ENCODE results near the gene TSACC.

DNA sequence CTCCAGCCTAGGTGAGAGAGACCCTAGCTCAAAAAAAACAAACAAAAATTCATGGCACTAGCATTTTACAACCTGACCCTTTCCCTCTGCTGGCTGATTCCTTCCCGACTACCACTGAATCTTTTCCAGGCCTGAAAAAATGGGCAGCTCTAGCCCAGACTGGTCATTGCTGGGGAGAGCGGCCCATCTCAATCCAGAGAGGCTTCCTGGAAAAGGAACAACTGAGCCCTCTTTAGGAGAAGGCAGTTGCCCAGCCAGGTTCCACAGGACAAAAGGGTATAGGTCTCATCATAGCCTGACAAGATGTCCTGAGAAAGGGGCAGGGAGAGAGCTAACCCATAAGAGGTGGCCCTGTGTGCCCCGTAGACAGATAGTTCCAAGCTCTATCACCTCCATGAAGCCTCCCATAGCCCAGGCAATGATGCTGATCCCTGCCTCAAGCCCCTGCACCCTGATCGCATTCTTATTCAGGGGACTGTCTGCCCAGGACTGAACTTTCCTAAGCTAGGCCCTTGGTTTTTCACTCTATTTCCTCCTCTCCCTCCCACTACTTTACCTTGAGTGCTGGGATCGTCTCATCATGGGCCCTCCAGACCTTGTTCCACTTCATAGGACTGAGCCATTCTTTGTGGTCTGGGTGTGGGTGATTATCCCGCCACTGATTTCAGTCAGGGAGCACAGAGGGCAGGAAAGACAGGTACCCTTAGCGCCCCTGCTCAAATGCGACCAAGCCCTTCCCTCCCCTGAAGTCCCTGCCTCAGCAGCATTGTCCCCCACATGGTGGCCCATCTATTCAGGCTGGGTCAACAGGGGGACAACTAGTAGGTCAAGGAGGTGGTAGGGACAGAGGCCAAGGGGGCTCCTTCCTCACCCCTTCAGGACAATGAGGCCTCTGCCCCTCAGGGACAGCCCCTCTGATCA is 48.9 kb downstream of the TSACC start:
- TF ChIP-seq ZC3H11A (IDR thresholded peaks at IDR 0.05; ENCODE audit: low read depth, low read length): no peak
- TF ChIP-seq TEAD1 (CRISPR knock-in tag; IDR thresholded peaks at IDR 0.05): no peak
- TF ChIP-seq ZNF24 (IDR thresholded peaks at IDR 0.05): no peak
- TF ChIP-seq GTF2A2 (tag; IDR thresholded peaks at IDR 0.05): no peak
- TF ChIP-seq, protein P1, sequence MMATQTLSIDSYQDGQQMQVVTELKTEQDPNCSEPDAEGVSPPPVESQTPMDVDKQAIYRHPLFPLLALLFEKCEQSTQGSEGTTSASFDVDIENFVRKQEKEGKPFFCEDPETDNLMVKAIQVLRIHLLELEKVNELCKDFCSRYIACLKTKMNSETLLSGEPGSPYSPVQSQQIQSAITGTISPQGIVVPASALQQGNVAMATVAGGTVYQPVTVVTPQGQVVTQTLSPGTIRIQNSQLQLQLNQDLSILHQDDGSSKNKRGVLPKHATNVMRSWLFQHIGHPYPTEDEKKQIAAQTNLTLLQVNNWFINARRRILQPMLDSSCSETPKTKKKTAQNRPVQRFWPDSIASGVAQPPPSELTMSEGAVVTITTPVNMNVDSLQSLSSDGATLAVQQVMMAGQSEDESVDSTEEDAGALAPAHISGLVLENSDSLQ (IDR thresholded peaks at IDR 0.05): no peak
- TF ChIP-seq, protein P2, sequence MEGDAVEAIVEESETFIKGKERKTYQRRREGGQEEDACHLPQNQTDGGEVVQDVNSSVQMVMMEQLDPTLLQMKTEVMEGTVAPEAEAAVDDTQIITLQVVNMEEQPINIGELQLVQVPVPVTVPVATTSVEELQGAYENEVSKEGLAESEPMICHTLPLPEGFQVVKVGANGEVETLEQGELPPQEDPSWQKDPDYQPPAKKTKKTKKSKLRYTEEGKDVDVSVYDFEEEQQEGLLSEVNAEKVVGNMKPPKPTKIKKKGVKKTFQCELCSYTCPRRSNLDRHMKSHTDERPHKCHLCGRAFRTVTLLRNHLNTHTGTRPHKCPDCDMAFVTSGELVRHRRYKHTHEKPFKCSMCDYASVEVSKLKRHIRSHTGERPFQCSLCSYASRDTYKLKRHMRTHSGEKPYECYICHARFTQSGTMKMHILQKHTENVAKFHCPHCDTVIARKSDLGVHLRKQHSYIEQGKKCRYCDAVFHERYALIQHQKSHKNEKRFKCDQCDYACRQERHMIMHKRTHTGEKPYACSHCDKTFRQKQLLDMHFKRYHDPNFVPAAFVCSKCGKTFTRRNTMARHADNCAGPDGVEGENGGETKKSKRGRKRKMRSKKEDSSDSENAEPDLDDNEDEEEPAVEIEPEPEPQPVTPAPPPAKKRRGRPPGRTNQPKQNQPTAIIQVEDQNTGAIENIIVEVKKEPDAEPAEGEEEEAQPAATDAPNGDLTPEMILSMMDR (IDR thresholded peaks at IDR 0.05 in 2 of 3, conservative IDR thresholded peaks at IDR 0.05 in 1 of 3; ENCODE audit: insufficient read depth in 2 of 3, low read depth in 1 of 3, low read length in 3 of 3): no peak

Measured in K562 (cell line).